ENCODE measurements around the gene KATNBL1. TPM values are rescaled to one million over a fixed set of nuclear protein-coding genes. Genes with fewer than 3 reads are reported as not detected.

KATNBL1 gene
- total RNA-seq, 1 donor from 2014 or later = 82.7 TPM

DNA sequence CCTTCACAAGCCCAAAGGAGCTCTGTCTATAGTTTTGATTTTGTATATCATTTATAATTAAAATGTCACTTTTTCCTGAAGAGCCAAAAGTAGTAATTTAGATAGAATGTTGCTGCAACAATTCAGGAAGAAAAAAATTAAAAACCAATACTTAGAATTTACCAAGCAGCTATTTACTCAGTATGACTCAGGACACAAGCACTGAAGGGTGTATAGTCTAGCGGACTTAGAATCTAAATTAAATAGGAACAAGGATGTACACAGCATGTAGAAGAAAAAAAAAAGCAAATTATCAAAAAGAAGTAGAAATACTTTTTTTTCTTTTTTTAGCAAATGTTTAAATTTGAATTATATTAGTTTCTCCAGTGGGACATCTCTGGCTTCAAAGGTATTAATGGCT, 76.4 kb downstream of the KATNBL1 start:
- H3K27ac Mint-ChIP-seq = no peak overlapping the region
- no peaks in the 10 kb centered on the region for H3K4me1 Mint-ChIP-seq
- TF ChIP-seq, protein P1, sequence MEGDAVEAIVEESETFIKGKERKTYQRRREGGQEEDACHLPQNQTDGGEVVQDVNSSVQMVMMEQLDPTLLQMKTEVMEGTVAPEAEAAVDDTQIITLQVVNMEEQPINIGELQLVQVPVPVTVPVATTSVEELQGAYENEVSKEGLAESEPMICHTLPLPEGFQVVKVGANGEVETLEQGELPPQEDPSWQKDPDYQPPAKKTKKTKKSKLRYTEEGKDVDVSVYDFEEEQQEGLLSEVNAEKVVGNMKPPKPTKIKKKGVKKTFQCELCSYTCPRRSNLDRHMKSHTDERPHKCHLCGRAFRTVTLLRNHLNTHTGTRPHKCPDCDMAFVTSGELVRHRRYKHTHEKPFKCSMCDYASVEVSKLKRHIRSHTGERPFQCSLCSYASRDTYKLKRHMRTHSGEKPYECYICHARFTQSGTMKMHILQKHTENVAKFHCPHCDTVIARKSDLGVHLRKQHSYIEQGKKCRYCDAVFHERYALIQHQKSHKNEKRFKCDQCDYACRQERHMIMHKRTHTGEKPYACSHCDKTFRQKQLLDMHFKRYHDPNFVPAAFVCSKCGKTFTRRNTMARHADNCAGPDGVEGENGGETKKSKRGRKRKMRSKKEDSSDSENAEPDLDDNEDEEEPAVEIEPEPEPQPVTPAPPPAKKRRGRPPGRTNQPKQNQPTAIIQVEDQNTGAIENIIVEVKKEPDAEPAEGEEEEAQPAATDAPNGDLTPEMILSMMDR (IDR thresholded peaks at IDR 0.05; ENCODE audit: unreplicated experiment) = no peak
- H3K36me3 Mint-ChIP-seq = peaks cover 2% of the 10 kb centered on the region
- no peak for DNase-seq (ENCODE audit: low spot score in 2 of 2, unreplicated experiment in 2 of 2)
- no peaks in the 10 kb centered on the region for H3K9me3 Mint-ChIP-seq
- no peak overlapping the region for H3K4me3 Mint-ChIP-seq
- H3K27me3 Mint-ChIP-seq (ENCODE audit: low read depth) = no peaks in the 10 kb centered on the region

DNA sequence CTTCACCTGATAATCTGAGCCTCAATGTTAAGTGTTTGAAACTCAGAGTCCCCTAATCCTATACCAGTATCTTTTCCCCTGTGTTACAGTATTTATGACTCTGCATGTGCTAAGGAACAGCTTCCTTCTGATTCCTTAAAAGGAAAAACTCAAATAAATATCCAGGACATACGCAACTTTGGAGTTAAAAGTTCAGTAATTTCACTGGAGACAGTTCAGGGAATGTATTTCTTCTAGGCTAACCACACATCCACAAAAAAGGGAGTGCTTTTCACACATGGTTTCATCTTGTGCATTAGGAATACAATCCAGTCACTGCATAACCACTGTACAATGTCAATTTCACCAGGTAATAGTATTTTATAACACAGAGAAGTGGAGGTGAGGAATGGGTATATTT, 77.0 kb downstream of the KATNBL1 start:
- no peaks in the 10 kb centered on the region for H3K36me3 Mint-ChIP-seq
- no peaks in the 10 kb centered on the region for H3K4me1 Mint-ChIP-seq
- TF ChIP-seq, protein P1 (IDR thresholded peaks at IDR 0.05; ENCODE audit: unreplicated experiment) = no peak
- H3K27ac Mint-ChIP-seq = peak overlapping the region; percentile 64
- H3K9me3 Mint-ChIP-seq = peaks cover under 1% of the 10 kb centered on the region
- no peak for DNase-seq (ENCODE audit: low spot score in 2 of 2, unreplicated experiment in 2 of 2)
- H3K4me3 Mint-ChIP-seq = no peak overlapping the region
- H3K27me3 Mint-ChIP-seq (ENCODE audit: low read depth) = no peaks in the 10 kb centered on the region

DNA sequence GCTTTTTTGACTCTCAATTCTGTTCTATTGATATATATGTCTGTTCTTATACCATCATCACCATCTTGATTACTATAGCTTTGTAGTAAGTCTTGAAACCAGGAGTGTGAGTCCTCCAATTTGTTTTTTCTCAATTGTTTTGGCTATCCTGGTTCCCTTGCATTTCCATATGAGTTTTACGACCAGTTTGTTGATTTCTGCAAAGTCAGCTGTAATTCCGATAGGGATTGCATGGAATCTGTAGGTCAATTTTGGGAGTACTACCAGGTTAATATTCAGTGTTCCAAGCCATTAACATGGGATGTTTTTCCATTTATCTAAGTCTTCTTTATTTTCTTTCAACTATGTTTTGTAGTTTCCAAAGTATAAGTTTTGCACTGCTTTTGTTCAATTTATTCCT, 81.0 kb downstream of the KATNBL1 start:
- H3K36me3 Mint-ChIP-seq = no peaks in the 10 kb centered on the region
- H3K27ac Mint-ChIP-seq = no peak overlapping the region
- H3K27me3 Mint-ChIP-seq (ENCODE audit: low read depth) = no peaks in the 10 kb centered on the region
- TF ChIP-seq, protein P1 (IDR thresholded peaks at IDR 0.05; ENCODE audit: unreplicated experiment) = no peak
- peaks cover 7% of the 10 kb centered on the region for H3K9me3 Mint-ChIP-seq
- no peaks in the 10 kb centered on the region for H3K4me1 Mint-ChIP-seq
- DNase-seq (ENCODE audit: low spot score in 2 of 2, unreplicated experiment in 2 of 2) = no peak
- no peak overlapping the region for H3K4me3 Mint-ChIP-seq

DNA sequence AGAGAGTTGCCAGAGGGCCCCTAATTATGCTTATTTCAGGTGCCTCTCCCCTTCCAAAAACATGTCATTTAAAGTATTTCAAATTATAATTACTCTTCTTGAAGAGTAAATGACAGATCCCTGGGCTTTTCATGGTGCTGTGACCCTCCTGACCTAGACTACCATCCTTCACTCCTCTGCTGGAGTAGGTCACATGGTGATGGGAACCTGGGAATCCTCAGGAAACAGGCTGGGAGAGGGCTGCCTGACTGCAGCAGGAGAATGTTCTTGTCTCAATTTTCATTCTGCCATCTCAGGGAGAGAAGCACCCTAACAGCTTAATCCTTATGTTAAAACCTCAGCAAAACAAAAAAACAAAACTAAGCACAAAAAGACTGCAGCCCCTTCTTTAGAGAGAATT, 83.4 kb downstream of the KATNBL1 start:
- no peak for DNase-seq (ENCODE audit: low spot score in 2 of 2, unreplicated experiment in 2 of 2)
- peaks cover 12% of the 10 kb centered on the region for H3K9me3 Mint-ChIP-seq
- H3K27ac Mint-ChIP-seq = no peak overlapping the region
- H3K27me3 Mint-ChIP-seq (ENCODE audit: low read depth) = no peaks in the 10 kb centered on the region
- TF ChIP-seq, protein P1 (IDR thresholded peaks at IDR 0.05; ENCODE audit: unreplicated experiment) = no peak
- peaks cover 6% of the 10 kb centered on the region for H3K4me1 Mint-ChIP-seq
- H3K36me3 Mint-ChIP-seq = no peaks in the 10 kb centered on the region
- H3K4me3 Mint-ChIP-seq = no peak overlapping the region

DNA sequence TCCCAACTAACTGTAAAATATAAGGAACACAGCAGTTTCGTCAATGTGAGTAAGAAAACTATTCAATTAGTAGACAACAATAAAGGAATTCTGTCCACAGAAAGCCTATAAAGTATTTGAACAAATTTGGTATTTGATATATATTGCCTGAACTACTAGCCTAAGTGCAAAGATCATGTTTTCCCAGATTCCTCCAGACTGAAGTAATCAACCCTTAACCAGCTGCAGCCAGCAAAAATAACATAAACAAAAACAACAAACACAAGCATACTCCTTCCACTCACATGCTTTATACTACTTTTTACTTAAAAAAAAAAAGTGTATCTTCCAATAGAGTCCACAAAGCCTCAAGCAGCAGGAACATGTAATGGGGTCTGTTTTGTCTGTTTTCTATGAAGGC, 84.0 kb downstream of the KATNBL1 start:
- H3K9me3 Mint-ChIP-seq = peaks cover 14% of the 10 kb centered on the region
- H3K4me1 Mint-ChIP-seq = peaks cover 6% of the 10 kb centered on the region
- H3K36me3 Mint-ChIP-seq = no peaks in the 10 kb centered on the region
- H3K4me3 Mint-ChIP-seq = no peak overlapping the region
- no peak for DNase-seq (ENCODE audit: low spot score in 2 of 2, unreplicated experiment in 2 of 2)
- TF ChIP-seq, protein P1 (IDR thresholded peaks at IDR 0.05; ENCODE audit: unreplicated experiment) = no peak
- H3K27ac Mint-ChIP-seq = no peak overlapping the region
- no peaks in the 10 kb centered on the region for H3K27me3 Mint-ChIP-seq (ENCODE audit: low read depth)

DNA sequence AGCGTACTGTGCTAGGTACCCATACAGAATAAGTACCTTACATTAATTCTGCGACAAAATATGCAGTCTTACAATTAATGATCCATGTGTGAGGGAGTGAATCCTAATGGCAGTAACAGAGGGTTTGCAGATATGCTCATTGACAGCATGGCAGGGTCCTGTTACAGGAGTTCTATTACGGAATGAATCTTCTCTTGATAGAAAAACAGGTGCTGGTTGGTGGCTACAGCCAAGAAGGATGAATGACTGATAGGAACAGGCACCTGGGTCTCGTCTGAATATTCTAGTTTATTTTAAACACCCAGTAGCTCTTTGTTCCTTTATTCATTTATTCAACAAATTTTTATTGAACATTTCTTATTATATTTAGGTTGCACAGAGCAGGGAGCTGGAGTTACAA, 85.2 kb downstream of the KATNBL1 start:
- Mint-ChIP-seq H3K4me1 (peaks cover 6% of the 10 kb centered on the region), H3K27me3 (ENCODE audit: low read depth) (no peaks in the 10 kb centered on the region), H3K4me3 (no peak overlapping the region), H3K9me3 (peaks cover 21% of the 10 kb centered on the region), H3K36me3 (no peaks in the 10 kb centered on the region), H3K27ac (no peak overlapping the region)
- DNase-seq (ENCODE audit: low spot score in 2 of 2, unreplicated experiment in 2 of 2) = no peak
- TF ChIP-seq, protein P1 (IDR thresholded peaks at IDR 0.05; ENCODE audit: unreplicated experiment) = no peak

Measured in mesothelial cell of epicardium (in vitro differentiated cells).